ENCODE data around the gene TLE5. TPM values are rescaled to one million over a fixed set of nuclear protein-coding genes. Genes with fewer than 3 reads are reported as not detected.
A peak's percentile ranks its signal among the peaks of the same experiment; 100 is the strongest.

TLE5 gene
- total RNA-seq, 2 experiments from 2014 or later, result 722 to 793 TPM

- Mint-ChIP-seq H3K36me3 (ENCODE audit: low read depth) (peaks cover 17% of the 10 kb centered on the region), H3K4me3 (peak overlapping the region; percentile 69), H3K9me3 (no peaks in the 10 kb centered on the region), H3K4me1 (ENCODE audit: low read depth) (peaks cover 43% of the 10 kb centered on the region), H3K27me3 (no peaks in the 10 kb centered on the region), H3K27ac (peak overlapping the region; percentile 91)
- Histone ChIP-seq H3K4me3 (ENCODE audit: low read length) (no peak overlapping the region), H3K27me3 (ENCODE audit: control insufficient read depth in 1 of 2, insufficient read depth in 2 of 2, low read length in 2 of 2) (no peaks in the 10 kb centered on the region), H3K27ac (ENCODE audit: low read depth in 1 of 2, low read length in 2 of 2) (no peak overlapping the region), H3K36me3 (ENCODE audit: insufficient read depth, low read length) (peaks cover 11% of the 10 kb centered on the region), H3K9me3 (ENCODE audit: control insufficient read depth in 1 of 2, insufficient read depth in 1 of 2, low read length in 2 of 2) (peaks cover 0 to 3% of the 10 kb centered on the region in 2 experiments), H3K4me1 (ENCODE audit: insufficient read depth, low read length) (peaks cover 41% of the 10 kb centered on the region)
- TF ChIP-seq CTCF (IDR thresholded peaks at IDR 0.05), result no peak
- ChIA-PET POLR2A (interaction anchor here (8.9 kb wide), 2 partner anchors 11 to 12 kb away, joined by 80 to 140 read pairs; partner anchors contain the start of gene TLE5), CTCF (no interaction called here)
- DNase-seq (no peak), ATAC-seq (ENCODE audit: poor library complexity) (no peak)
- intact Hi-C loops (cut with DNase I, micrococcal nuclease), result loop anchor here in 1 of 2 experiments (5.0 kb wide), 1 partner anchor 128 kb away; the partner anchor contains the start of gene S1PR4
Measured at GRCh38 chr19:3049089-3049488, 13.2 kb downstream of the TLE5 start.

- intact Hi-C loops (cut with DNase I, micrococcal nuclease), result loop anchor here in 1 of 2 experiments (5.0 kb wide), 1 partner anchor 129 kb away; the partner anchor contains the start of gene S1PR4
- CTCF ChIA-PET, result no interaction called here
Measured at GRCh38 chr19:3048190-3048533, 14.1 kb downstream of the TLE5 start.

GRCh38 chr19:3047496-3048189 lies 14.7 kb downstream of the TLE5 start:
- ChIA-PET CTCF (interaction anchor here (1.0 kb wide), 1 partner anchor 56 kb away, joined by 3 read pairs; no protein-coding TSS in a partner anchor), POLR2A (interaction anchor here (0.7 to 8.9 kb wide), 5 partner anchors 10 to 1151 kb away, joined by 3 to 140 read pairs (median 5); partner anchors contain the start of gene TLE5)
- H3K4me3 ChIP-seq (ENCODE audit: low read length), result peak overlapping the region; percentile 60
- peak; percentile 58 to 90 (median 79) for DNase-seq
- Mint-ChIP-seq H3K4me1 (ENCODE audit: low read depth) (peaks cover 38% of the 10 kb centered on the region), H3K9me3 (no peaks in the 10 kb centered on the region), H3K27ac (peak overlapping the region; percentile 96), H3K36me3 (ENCODE audit: low read depth) (peaks cover 6% of the 10 kb centered on the region), H3K27me3 (no peaks in the 10 kb centered on the region), H3K4me3 (peak overlapping the region; percentile 96)
- H3K4me1 ChIP-seq (ENCODE audit: insufficient read depth, low read length), result peaks cover 34% of the 10 kb centered on the region
- H3K27me3 ChIP-seq (ENCODE audit: control insufficient read depth in 1 of 2, insufficient read depth in 2 of 2, low read length in 2 of 2), result no peaks in the 10 kb centered on the region
- peaks cover 0 to 4% of the 10 kb centered on the region in 2 experiments for H3K9me3 ChIP-seq (ENCODE audit: control insufficient read depth in 1 of 2, insufficient read depth in 1 of 2, low read length in 2 of 2)
- peak; percentile 98 for ATAC-seq (ENCODE audit: poor library complexity)
- no peak for TF ChIP-seq CTCF (IDR thresholded peaks at IDR 0.05)
- H3K36me3 ChIP-seq (ENCODE audit: insufficient read depth, low read length), result no peaks in the 10 kb centered on the region
- intact Hi-C loops (cut with DNase I, micrococcal nuclease), result loop anchor here (1.0 to 5.0 kb wide), 4 partner anchors 11 to 130 kb away; partner anchors contain the start of gene S1PR4 (in 1 of the 2)
- H3K27ac ChIP-seq (ENCODE audit: low read depth in 1 of 2, low read length in 2 of 2), result peak overlapping the region in 1 of 2 donors; percentile 9

More at GRCh38 chr19:3048190-3048533, 14.1 kb downstream of the TLE5 start:
- POLR2A ChIA-PET, result interaction anchor here (0.7 to 8.9 kb wide), 5 partner anchors 11 to 1151 kb away, joined by 3 to 140 read pairs (median 5); partner anchors contain the start of gene TLE5
- H3K4me3 Mint-ChIP-seq, result peak overlapping the region; percentile 96
- TF ChIP-seq CTCF (IDR thresholded peaks at IDR 0.05), result no peak
- H3K9me3 Mint-ChIP-seq, result no peaks in the 10 kb centered on the region
- Histone ChIP-seq H3K4me3 (ENCODE audit: low read length) (peak overlapping the region; percentile 60), H3K36me3 (ENCODE audit: insufficient read depth, low read length) (peaks cover 3% of the 10 kb centered on the region), H3K4me1 (ENCODE audit: insufficient read depth, low read length) (peaks cover 32% of the 10 kb centered on the region), H3K27me3 (ENCODE audit: control insufficient read depth in 1 of 2, insufficient read depth in 2 of 2, low read length in 2 of 2) (no peaks in the 10 kb centered on the region), H3K27ac (ENCODE audit: low read depth in 1 of 2, low read length in 2 of 2) (no peak overlapping the region), H3K9me3 (ENCODE audit: control insufficient read depth in 1 of 2, insufficient read depth in 1 of 2, low read length in 2 of 2) (peaks cover 0 to 4% of the 10 kb centered on the region in 2 experiments)
- H3K4me1 Mint-ChIP-seq (ENCODE audit: low read depth), result peaks cover 40% of the 10 kb centered on the region
- peak overlapping the region; percentile 96 for H3K27ac Mint-ChIP-seq
- H3K36me3 Mint-ChIP-seq (ENCODE audit: low read depth), result peaks cover 11% of the 10 kb centered on the region
- ATAC-seq (ENCODE audit: poor library complexity), result no peak
- no peak for DNase-seq
- no peaks in the 10 kb centered on the region for H3K27me3 Mint-ChIP-seq
